ENCODE results near the gene DIP2B.
A peak's percentile ranks its signal among the peaks of the same experiment; 100 is the strongest.

DIP2B gene

DNA sequence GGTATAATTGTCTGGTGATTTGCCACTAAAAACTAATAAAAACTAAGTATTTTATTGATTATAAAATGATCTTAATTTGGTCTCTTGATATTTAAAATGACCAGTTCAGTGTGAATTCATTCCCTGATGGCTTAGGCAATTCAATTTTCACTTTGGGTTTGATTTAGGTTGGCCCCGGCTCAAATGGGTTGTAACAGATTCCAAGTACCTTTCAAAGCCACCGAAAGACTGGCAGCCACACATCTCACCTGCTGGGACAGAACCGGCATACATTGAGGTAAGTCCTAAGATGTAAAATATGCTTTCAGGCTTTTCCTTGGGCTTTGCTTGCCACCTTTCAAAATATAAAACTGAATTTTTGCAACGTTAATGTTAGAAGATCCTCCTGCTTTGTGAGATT lies 181.6 kb downstream of the DIP2B start:
- DNase-seq = no peak

DNA sequence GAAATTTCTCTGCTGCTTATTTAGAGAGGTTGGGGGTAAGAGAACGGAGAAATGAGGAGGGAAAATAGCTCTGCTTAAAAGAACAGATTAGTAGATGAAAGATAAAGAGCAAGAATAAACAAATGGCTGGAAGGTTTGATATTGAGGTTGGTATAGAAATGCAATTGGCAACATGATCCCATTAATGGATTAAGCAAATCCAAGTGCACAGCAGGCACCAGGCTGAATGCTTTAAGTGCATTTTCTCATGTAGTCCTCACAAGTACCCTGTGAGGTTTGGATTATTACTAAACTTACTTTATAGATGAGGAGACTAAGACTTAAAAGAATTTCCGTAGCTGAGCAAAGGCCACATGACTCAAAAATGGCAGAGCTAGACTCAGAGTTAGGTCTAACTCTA lies 182.2 kb downstream of the DIP2B start:
- DNase-seq = no peak

- DNase-seq = no peak
These were observed 184.7 kb downstream of the DIP2B start for GRCh38 chr12:50689437-50689836.

- DNase-seq = no peak
These were observed 186.1 kb downstream of the DIP2B start for GRCh38 chr12:50690925-50691324.

DNA sequence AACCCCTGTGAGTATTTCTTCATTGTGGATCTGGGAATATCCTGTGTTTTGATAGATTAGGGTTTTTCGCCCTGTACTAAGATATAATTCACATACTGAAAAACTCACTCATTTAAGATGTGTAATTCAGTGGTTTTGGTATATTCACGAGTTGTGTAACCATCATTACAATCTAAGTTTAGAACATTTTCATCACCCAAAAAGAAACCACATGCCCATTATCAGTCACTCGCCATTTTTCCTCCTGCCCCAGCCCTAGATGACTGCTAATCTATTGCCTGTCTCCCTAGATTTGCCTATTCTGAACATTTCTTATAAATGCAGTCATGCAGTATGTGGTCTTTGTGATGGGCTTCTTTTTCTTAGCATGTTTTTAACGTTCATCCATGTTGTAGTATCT lies 191.2 kb downstream of the DIP2B start:
- DNase-seq = no peak

- DNase-seq = no peak
These were observed 192.1 kb downstream of the DIP2B start for GRCh38 chr12:50696931-50697330.

GRCh38 chr12:50699154-50699553 lies 194.4 kb downstream of the DIP2B start:
- DNase-seq = no peak

DNA sequence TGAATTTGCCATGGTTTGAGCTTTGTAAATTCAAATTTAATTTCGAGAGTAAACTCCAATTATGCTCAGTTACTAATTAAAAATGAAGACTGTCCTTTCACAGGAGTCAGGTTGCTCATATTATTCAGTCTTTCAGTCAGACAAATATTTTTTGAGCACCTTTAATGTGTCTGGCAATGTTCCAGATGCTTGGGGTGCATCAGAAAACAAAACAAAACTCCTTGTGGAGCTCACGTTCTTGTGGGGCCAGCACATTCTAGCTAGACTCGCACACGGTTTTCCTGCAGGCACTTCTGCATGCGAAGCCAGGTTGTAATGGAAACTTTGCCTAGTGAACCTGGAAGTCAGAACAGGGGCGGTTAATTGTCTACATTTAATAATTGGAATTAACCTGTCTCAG lies 195.2 kb downstream of the DIP2B start:
- no peak for DNase-seq

GRCh38 chr12:50706606-50707005 lies 201.8 kb downstream of the DIP2B start:
- no peak for DNase-seq

DNA sequence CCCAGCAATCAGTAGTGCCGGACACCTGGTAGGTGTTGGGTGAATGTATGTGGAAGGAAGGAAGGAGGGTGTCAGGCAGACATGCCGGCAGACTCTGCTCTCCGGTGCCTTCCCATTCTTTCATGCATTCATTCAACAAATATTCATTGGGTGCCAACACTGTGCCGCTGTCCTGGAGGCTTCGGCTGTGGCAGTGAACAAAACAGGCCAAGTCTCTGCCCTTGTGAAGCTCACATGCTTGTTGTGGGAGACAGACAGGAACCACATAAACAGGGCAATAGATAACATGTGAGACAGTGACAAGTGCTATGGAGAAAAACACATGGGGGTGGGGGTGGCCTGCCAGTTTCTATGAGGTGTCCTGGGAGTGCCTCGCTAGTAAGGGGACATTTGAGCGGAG lies 202.6 kb downstream of the DIP2B start:
- no peak for DNase-seq

- DNase-seq = no peak
These were observed 203.8 kb downstream of the DIP2B start for GRCh38 chr12:50708631-50709030.

DNA sequence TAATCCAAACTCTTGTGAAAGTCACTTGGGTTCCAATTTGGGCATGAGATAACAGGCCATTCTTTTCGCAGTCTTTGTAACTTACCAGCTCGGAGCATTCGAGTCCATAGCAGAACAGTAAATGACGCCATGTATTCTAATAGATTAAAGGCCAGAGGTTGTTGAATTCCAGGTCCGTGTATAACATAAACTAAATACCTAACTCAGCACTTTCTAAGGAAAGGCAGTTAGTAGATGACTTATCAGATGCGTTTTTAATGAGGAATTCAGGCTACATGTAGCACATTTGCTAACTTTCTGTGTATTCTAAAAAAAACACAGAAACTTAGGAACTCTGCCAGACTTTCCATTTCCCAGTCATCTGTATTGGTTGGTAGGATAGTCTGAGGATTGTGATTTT lies 206.3 kb downstream of the DIP2B start:
- no peak for DNase-seq

DNA sequence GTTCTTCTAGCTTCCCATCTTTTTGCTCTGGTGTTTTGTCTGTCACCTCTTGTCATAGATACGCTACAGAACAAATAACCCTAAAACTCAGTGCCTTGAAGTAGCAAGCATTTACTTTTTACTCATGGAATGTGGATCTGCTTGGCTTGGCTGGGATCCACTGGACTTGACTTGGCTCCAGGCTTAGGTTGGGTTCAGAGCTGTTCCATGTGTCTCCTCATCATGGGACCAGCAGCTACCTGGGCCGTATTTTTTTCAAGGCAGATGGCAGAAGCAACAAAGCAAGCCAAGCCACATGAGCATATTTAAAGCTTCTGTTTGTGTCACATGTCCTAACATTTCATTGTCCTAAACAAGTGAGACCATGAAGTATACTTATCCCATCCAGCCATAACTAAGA lies 210.4 kb downstream of the DIP2B start:
- no peak for DNase-seq

- DNase-seq = no peak
These were observed 214.0 kb downstream of the DIP2B start for GRCh38 chr12:50718760-50719159.

DNA sequence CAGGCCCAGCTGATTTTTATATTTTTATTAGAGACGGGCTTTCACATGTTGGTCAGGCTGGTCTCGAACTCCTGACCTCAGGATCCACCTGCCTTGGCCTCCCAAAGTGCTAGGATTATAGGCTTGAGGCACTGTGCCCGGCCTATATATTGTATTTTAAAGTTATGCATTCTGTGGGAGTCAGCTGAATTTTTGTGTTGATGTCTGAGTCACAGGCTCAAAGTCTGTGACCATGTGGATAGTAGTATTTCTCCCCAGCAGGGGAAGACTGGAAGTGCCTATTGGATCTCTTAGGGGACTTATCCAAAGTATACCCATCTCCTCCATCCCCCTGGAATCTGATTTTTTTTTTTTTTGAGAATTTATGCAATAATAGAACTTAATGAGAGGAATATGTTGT lies 215.3 kb downstream of the DIP2B start:
- DNase-seq = no peak

DNA sequence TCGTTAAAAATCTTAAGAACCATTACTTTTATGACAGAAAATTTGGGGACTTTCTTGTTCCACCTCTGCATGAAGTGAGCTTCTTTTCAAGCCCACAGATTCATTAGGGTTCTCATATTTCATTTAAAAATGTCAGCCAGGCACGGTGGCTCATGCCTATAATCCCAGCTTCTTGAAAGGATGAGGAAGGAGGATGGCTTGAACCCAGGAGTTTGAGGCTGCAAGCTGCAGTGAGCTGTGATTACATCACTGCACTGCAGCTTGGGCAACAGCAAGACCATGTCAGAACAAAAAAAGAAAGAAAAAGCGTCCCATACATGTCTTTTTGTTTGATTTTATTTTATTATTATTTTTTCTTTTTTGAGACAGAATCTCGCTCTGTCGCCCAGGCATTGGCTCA lies 215.7 kb downstream of the DIP2B start:
- DNase-seq = no peak

DNA sequence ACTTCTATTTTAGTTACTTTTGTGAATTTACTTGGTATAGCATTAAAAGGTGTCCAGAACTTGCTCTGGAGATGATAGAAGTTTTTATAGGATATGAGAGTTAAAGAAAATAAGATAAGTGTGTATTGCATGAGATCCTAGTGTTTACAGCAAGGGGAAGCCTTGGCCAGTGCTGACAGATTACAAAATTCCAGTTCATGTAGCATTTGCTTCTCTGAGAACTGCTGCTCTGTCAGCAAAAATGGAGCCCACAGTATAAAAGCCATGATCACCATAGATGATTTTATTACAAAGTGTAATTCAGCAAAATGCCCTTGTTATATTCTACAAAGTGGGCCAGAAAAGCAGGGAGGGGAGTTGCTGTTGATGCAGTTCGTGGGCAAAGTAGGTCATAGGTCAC lies 219.1 kb downstream of the DIP2B start:
- no peak for DNase-seq

DNA sequence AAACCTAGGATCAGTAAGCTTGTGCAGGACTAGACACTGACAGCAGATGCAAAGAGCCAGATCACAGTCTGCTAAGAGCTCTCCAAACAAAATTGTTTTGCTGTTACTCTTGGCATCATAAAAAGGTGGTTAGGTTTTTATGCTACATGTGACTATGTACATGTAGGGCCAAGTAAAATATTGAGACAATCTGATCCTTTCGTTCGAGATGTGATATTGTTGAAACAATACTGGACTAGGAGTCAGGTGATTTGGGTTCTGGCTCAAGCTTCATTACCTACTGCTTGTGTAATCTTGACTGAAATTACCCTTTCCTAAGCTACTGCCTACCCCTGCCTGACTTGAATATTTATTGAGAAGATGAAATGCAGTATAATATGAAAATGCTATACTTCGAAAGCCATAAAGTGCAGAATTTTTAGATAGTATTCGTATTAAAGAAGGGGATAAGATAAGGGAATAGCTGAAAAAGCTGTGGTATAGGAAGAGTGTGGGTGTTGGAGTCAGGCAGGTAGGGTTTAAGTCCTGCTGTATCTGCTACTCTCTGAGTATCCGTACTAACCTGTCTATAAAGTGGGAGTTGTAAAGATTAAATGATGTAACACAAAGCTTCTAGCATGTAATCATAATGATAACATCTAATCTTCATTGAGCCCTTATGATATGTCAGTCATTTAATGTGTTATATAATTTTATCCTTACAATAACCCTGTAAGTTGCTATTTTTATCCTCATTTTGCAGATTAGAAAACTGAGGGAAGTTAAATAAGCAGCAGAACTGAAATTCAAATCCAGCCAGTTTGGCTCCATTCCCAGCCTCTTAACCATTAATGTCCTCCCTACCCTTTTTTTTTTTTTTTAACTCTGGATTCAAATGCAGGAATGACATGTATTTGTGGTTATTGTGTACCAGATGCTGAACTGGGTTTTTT lies 220.5 kb downstream of the DIP2B start:
- DNase-seq = no peak

GRCh38 chr12:50727466-50727865 lies 222.7 kb downstream of the DIP2B start:
- DNase-seq = no peak

GRCh38 chr12:50728417-50728816 lies 223.6 kb downstream of the DIP2B start:
- DNase-seq = no peak

DNA sequence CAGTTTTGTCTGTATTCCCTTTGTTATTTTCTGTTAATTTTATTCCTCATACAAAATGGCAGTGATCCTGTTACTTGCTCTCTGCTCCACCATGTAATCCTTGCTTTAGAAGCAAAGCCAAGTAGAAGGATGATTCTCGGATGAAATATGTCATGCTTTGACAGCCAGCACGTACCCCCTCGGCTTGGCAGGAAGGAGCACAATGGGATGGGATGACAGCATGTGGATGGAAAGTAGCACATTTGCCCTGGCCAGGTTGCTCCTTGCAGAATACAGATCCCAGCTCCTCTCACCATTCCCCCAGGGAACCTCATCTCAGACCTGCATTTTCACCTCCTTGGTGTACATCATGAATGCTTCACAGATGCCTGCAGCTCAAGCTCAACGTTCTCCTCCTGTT lies 224.1 kb downstream of the DIP2B start:
- DNase-seq = no peak

DNA sequence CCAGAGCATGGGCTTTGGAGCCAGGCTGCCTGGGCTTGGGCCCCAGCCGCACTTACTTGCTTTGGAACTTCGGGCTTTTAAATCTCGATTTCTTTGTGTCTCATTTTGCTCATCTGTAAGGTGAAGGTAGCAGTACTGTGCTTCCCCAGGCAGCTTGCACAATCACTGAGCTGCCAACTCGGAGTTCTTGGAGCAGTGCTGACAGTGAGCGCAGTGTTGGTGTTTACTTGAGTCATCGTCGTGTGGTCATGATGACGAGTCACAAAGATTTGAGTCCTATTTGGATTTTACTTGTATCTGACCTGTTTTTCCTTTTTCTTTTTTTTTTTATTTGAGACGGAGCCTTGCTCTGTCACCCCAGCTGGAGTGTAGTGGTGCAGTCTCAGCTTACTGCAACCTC lies 227.8 kb downstream of the DIP2B start:
- no peak for DNase-seq

GRCh38 chr12:50733706-50734105 lies 228.9 kb downstream of the DIP2B start:
- DNase-seq = no peak

GRCh38 chr12:50734409-50735263 lies 229.9 kb downstream of the DIP2B start:
- DNase-seq = peak; percentile 32

Measured in stimulated activated CD8-positive, alpha-beta memory T cell treated with anti-CD3 and anti-CD28 coated beads, Interleukin-4, amount 100 ng/mL, for 48 hours (primary cell).